Peyer's patch (tissue), 4 donors: ENCODE data around the gene CAMSAP3.

Experiments
- CTCF ChIP-seq, 6 experiments: fragments of 450-650 bp in 4 of 6; fragments of 200-600 bp in 2 of 6; sonication (generic) in 1 of 6; IDR thresholded peaks; one replicate each; pipeline ENCODE4 v1.5.1; 2017 to 2019; ENCODE audit warnings: antibody characterized with exemption in 6 of 6, mild to moderate bottlenecking in 3 of 6, moderate library complexity in 1 of 6
- POLR2A ChIP-seq, 2 donors: fragments of 450-650 bp; IDR thresholded peaks; one replicate each; pipeline ENCODE4 v1.5.1; 2017; ENCODE audit warnings: antibody characterized with exemption in 2 of 2, mild to moderate bottlenecking in 2 of 2, moderate library complexity in 2 of 2

DNA sequence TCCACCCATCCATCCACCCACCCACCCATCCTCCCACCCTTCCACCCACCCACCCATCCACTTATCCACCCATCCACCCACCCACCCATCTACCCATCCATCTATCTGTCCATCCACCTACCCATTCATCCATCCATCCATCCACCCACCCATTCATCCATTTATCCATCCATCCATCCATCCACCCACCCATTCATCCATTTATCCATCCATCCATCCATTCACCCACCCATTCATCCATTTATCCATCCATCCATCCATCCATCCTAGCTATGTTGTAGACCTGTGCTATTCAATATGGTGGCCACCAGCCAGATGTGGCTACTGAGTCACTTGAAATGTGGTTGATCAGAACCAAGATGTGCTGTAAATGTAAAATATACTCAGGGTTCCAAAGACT is 5.1 kb downstream of the CAMSAP3 start:
- TF ChIP-seq CTCF (IDR thresholded peaks at IDR 0.05) = no peak
- no peak for TF ChIP-seq POLR2A (IDR thresholded peaks at IDR 0.05)
